H1 (cell line): Measurements from ENCODE around the gene ACMSD. TPM values are rescaled to one million over a fixed set of nuclear protein-coding genes. Genes with fewer than 3 reads are reported as not detected.

Experiments
- CTCF ChIA-PET: fragments of 300-600 bp; sonication (Branson Sonifier 250); formaldehyde crosslinking; loops from one replicate; lab custom pipeline; 2021; ENCODE audit not compliant: partially characterized antibody; lab: Charles Lee
- POLR2A ChIA-PET: fragments of 300-600 bp; sonication (Branson Sonifier 250); formaldehyde crosslinking; loops from one replicate; lab custom pipeline; 2021; ENCODE audit warnings: inconsistent platforms; ENCODE audit not compliant: partially characterized antibody; lab: Charles Lee
- DNase-seq, 2 experiments: peaks; one replicate each; pipeline versions ENCODE4 v3.0.0 to v3.0.0-alpha.2; 2010 to 2022; ENCODE audit warnings: low spot score in 2 of 2, low read depth in 1 of 2, mixed read lengths in 1 of 2
- FAIRE-seq: peaks from 2 replicates; lab custom pipeline; 2011; peaks lifted over from hg19 to GRCh38; lab: Jason Lieb, UNC
- H2AFZ ChIP-seq: 2 replicates; pipeline ENCODE4 v1.8.1; 2012; ENCODE audit warnings: low read length, inconsistent platforms
- H2AK5ac ChIP-seq: 2 replicates; pipeline ENCODE4 v1.6.1; 2013; ENCODE audit warnings: low read depth, low read length
- H2BK120ac ChIP-seq: replicated peaks from 2 replicates; pipeline ENCODE3; 2013; ENCODE audit warnings: low read depth, low read length, inconsistent platforms
- H2BK12ac ChIP-seq: 2 replicates; pipeline ENCODE4 v1.6.1; 2013; ENCODE audit warnings: low read depth, low read length
- H2BK15ac ChIP-seq: 2 replicates; pipeline ENCODE4 v1.6.1; 2013; ENCODE audit warnings: low read length
- H2BK20ac ChIP-seq: 2 replicates; pipeline ENCODE4 v1.6.1; 2013; ENCODE audit warnings: low read length
- H2BK5ac ChIP-seq: 2 replicates; pipeline ENCODE4 v1.6.1; 2013; ENCODE audit warnings: low read depth, low read length
- H3K14ac ChIP-seq: 2 replicates; pipeline ENCODE4 v1.6.1; 2013; ENCODE audit warnings: inconsistent platforms; ENCODE audit not compliant: insufficient read length
- H3K18ac ChIP-seq: 2 replicates; pipeline ENCODE4 v1.6.1; 2013; ENCODE audit warnings: low read length; ENCODE audit errors: extremely low read depth
- H3K23ac ChIP-seq: 2 replicates; pipeline ENCODE4 v1.6.1; 2013; ENCODE audit warnings: inconsistent platforms; ENCODE audit not compliant: insufficient read length
- H3K23me2 ChIP-seq: 2 replicates; pipeline ENCODE4 v1.6.1; 2013; ENCODE audit warnings: low read depth, low read length
- H3K27ac ChIP-seq: 2 replicates; pipeline ENCODE4 v1.6.1; 2011; ENCODE audit warnings: low read depth, low read length, inconsistent platforms
- H3K27me3 ChIP-seq, 4 experiments: replicated peaks in 1 of 4; 1 replicate in 1 of 4; 2 replicates in 3 of 4; pipeline versions ENCODE4 v1.6.1 to v1.8.1; 2011 to 2013; ENCODE audit warnings: low read length in 3 of 4, mild to moderate bottlenecking in 3 of 4, inconsistent platforms in 2 of 4, mixed read lengths in 2 of 4, moderate library complexity in 1 of 4; ENCODE audit not compliant: control insufficient read depth in 3 of 4, insufficient read depth in 3 of 4; ENCODE audit errors: extremely low read depth in 1 of 4
- H3K36me3 ChIP-seq, 4 experiments: 2 replicates each; pipeline versions ENCODE4 v1.6.1 to v1.8.1; 2011 to 2013; ENCODE audit warnings: mild to moderate bottlenecking in 4 of 4, low read length in 3 of 4, moderate library complexity in 2 of 4, control low read depth in 1 of 4, inconsistent platforms in 1 of 4; ENCODE audit not compliant: insufficient read depth in 4 of 4, control insufficient read depth in 2 of 4
- H3K4ac ChIP-seq: replicated peaks from 2 replicates; pipeline ENCODE3; 2013; ENCODE audit warnings: low read length, low read depth, mixed read lengths, inconsistent platforms; ENCODE audit not compliant: insufficient read length
- H3K4me1 ChIP-seq, 4 experiments: replicated peaks in 1 of 4; 1 replicate in 1 of 4; 2 replicates in 3 of 4; pipeline versions ENCODE4 v1.6.1 to v1.8.1; 2011 to 2013; ENCODE audit warnings: low read length in 3 of 4, inconsistent platforms in 2 of 4, mixed read lengths in 1 of 4; ENCODE audit not compliant: insufficient read depth in 4 of 4, control insufficient read depth in 3 of 4
- H3K4me2 ChIP-seq, 2 experiments: 2 replicates each; pipeline versions ENCODE4 v1.6.1 to v1.8.1; 2011 to 2013; ENCODE audit warnings: low read depth in 2 of 2, low read length in 2 of 2, control low read depth in 1 of 2, inconsistent platforms in 1 of 2, mild to moderate bottlenecking in 1 of 2; ENCODE audit not compliant: insufficient read depth in 1 of 2
- H3K4me3 ChIP-seq, 4 experiments: fragments of 200-600, 300-600 bp in 1 of 4; sonication (generic), shearing (Covaris generic), sonication (Bioruptor Twin) in 1 of 4; 2 replicates each; pipeline versions ENCODE4 v1.5.1 to v1.8.1; 2011 to 2016; ENCODE audit warnings: low read length in 4 of 4, low read depth in 3 of 4, control low read depth in 2 of 4, inconsistent platforms in 2 of 4, mild to moderate bottlenecking in 2 of 4, mixed read lengths in 1 of 4, moderate library complexity in 1 of 4; ENCODE audit not compliant: insufficient read depth in 2 of 4; ENCODE audit errors: extremely low read depth in 1 of 4
- H3K56ac ChIP-seq: replicated peaks from 2 replicates; pipeline ENCODE3; 2013; ENCODE audit warnings: low read depth, mild to moderate bottlenecking, mixed read lengths, low read length, inconsistent platforms; ENCODE audit not compliant: insufficient read length
- H3K79me1 ChIP-seq: 2 replicates; pipeline ENCODE4 v1.6.1; 2013; ENCODE audit warnings: low read depth, low read length, control low read depth
- H3K79me2 ChIP-seq, 2 experiments: 2 replicates each; pipeline versions ENCODE4 v1.6.1 to v1.8.1; 2012 to 2013; ENCODE audit warnings: low read length in 2 of 2, mild to moderate bottlenecking in 2 of 2, inconsistent platforms in 1 of 2; ENCODE audit not compliant: insufficient read depth in 2 of 2, control insufficient read depth in 1 of 2
- H3K9ac ChIP-seq, 4 experiments: replicated peaks in 1 of 4; 1 replicate in 1 of 4; 2 replicates in 3 of 4; pipeline versions ENCODE4 v1.6.1 to v1.8.1; 2011 to 2013; ENCODE audit warnings: low read depth in 3 of 4, low read length in 3 of 4, control low read depth in 2 of 4, mild to moderate bottlenecking in 2 of 4, moderate library complexity in 2 of 4, inconsistent platforms in 1 of 4; ENCODE audit errors: extremely low read depth in 1 of 4
- H3K9me3 ChIP-seq, 2 experiments: 2 replicates each; pipeline versions ENCODE4 v1.6.1 to v1.8.1; 2012 to 2013; ENCODE audit warnings: mild to moderate bottlenecking in 2 of 2, moderate library complexity in 2 of 2, control low read depth in 1 of 2, inconsistent platforms in 1 of 2, low read depth in 1 of 2, low read length in 1 of 2, mixed read lengths in 1 of 2; ENCODE audit not compliant: insufficient read depth in 2 of 2
- H4K20me1 ChIP-seq, 2 experiments: replicated peaks in 1 of 2; 2 replicates each; pipeline versions ENCODE3 to v1.8.1; 2011 to 2013; ENCODE audit warnings: inconsistent platforms in 2 of 2, low read length in 2 of 2, mild to moderate bottlenecking in 1 of 2; ENCODE audit not compliant: insufficient read depth in 2 of 2, control insufficient read depth in 1 of 2
- H4K5ac ChIP-seq: 2 replicates; pipeline ENCODE4 v1.6.1; 2013; ENCODE audit warnings: low read length, low read depth, mixed read lengths, inconsistent platforms; ENCODE audit not compliant: insufficient read length
- H4K8ac ChIP-seq: 2 replicates; pipeline ENCODE4 v1.8.0; 2013; ENCODE audit warnings: mild to moderate bottlenecking, moderate library complexity, low read length, inconsistent platforms; ENCODE audit not compliant: insufficient read depth; ENCODE audit errors: extremely low read depth
- H4K91ac ChIP-seq: replicated peaks from 2 replicates; pipeline ENCODE3; 2013; ENCODE audit warnings: low read length, mixed read lengths, inconsistent platforms; ENCODE audit not compliant: insufficient read length
- BCL11A ChIP-seq, 2 experiments: IDR thresholded peaks; one replicate each; pipeline ENCODE4 v1.6.1; 2011; ENCODE audit warnings: low read depth in 2 of 2, low read length in 2 of 2, mild to moderate bottlenecking in 2 of 2
- CHD2 ChIP-seq: IDR thresholded peaks from 2 replicates; pipeline ENCODE4 v1.6.1; 2012; ENCODE audit warnings: low read length, improper control_type of control experiment
- CREB1 ChIP-seq: IDR thresholded peaks from 2 replicates; pipeline ENCODE4 v1.6.1; 2012; ENCODE audit warnings: inconsistent platforms
- EGR1 ChIP-seq: IDR thresholded peaks from 2 replicates; pipeline ENCODE4 v1.6.1; 2011; ENCODE audit warnings: low read depth, low read length, borderline replicate concordance
- EP300 ChIP-seq, 2 experiments: IDR thresholded peaks; 1 replicate in 1 of 2; 2 replicates in 1 of 2; pipeline ENCODE4 v1.6.1; 2011 to 2012; ENCODE audit warnings: low read depth in 2 of 2, low read length in 2 of 2, mild to moderate bottlenecking in 2 of 2, borderline replicate concordance in 1 of 2, inconsistent platforms in 1 of 2, moderate library complexity in 1 of 2
- KDM5A ChIP-seq: fragments of 200-600 bp; IDR thresholded peaks from 2 replicates; pipeline ENCODE4 v1.7.1; 2012; ENCODE audit warnings: mild to moderate bottlenecking, low read length, inconsistent platforms, mixed read lengths
- RXRA ChIP-seq: IDR thresholded peaks from 2 replicates; pipeline ENCODE4 v1.6.1; 2011; ENCODE audit warnings: low read depth, mild to moderate bottlenecking, low read length, moderate library complexity; ENCODE audit not compliant: insufficient read depth
- SAP30 ChIP-seq: fragments of 300-600 bp; sonication (generic); IDR thresholded peaks from 2 replicates; pipeline ENCODE4 v1.7.1; 2012; ENCODE audit warnings: low read length, moderate library complexity, mild to moderate bottlenecking, inconsistent platforms; ENCODE audit not compliant: insufficient read depth, insufficient replicate concordance
- SIX5 ChIP-seq: IDR thresholded peaks from 2 replicates; pipeline ENCODE4 v1.6.1; 2011; ENCODE audit warnings: mild to moderate bottlenecking, low read depth, low read length
- SUZ12 ChIP-seq: fragments of 200-600 bp; sonication (generic); IDR thresholded peaks from 2 replicates; pipeline ENCODE4 v1.6.1; 2012; ENCODE audit warnings: mild to moderate bottlenecking, inconsistent platforms, low read length, moderate library complexity, mixed read lengths
- ZNF274 ChIP-seq: IDR thresholded peaks from 2 replicates; pipeline ENCODE4 v1.7.0; 2012; ENCODE audit warnings: low read length, borderline replicate concordance; ENCODE audit errors: extremely low read depth
- polyA plus RNA-seq, 7 experiments: library from polyadenylated mRNA; depleted of rRNA in 3 of 7; stranded (reverse) in 5 of 7; unstranded in 2 of 7; fragments of >200 nt in 5 of 7; fragments of 200-250 nt in 2 of 7; gene quantifications; 1 replicate in 5 of 7; 2 replicates in 1 of 7; 4 replicates in 1 of 7; pipeline versions ENCODE4 v1.2.1 to v1.2.3, GENCODE V29; 2011 to 2013; ENCODE audit warnings: missing spikeins in 2 of 7, mixed read lengths in 2 of 7
- total RNA-seq: library from RNA; stranded (reverse); fragmentation: NEBNext Ultra II Directional; extraction: Animal tissue kit (Norgen Biotek cat#: 25700); gene quantifications from 2 replicates; pipeline ENCODE4 v1.2.1, GENCODE V29; 2021

Gene ACMSD
- total and polyA plus RNA-seq, 2 of the 8 experiments (the other 6 are each of a cell fraction or from before 2014, with no cell fraction given), result not detected

DNA sequence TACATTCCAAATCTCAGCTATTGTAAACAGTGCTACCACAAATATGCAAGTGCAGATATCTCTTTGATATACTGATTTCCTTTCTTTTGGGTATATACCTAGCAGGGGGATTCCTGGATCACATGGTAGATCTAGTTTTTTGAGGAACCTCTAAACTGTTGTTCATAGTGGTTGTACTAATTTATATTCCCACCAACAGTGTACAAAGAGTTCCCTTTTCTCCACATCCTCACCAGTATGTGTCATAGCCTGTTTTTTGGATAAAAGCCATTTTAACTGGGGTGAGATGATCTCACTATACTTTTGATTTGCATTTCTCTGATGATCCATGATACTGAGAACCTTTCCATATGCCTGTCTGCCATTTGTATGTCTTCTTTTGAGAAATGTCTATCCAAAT, 73.9 kb downstream of the ACMSD start:
- Histone ChIP-seq H3K4me3 (no peak overlapping the region), H4K91ac (no peak overlapping the region), H3K79me1 (no peaks in the 10 kb centered on the region), H3K27me3 (no peaks in the 10 kb centered on the region; a peak in 1 of 7 replicates), H4K5ac (no peak overlapping the region), H3K4me2 (no peak overlapping the region), H2BK20ac (no peak overlapping the region), H3K4me1 (0 out of 7 replicates have a peak, but pooled peaks cover 0 to 1% (median 0%) of the 10 kb centered on the region in 4 experiments), H2BK5ac (no peak overlapping the region), H2BK12ac (no peak overlapping the region), H2BK15ac (no peak overlapping the region), H3K79me2 (no peaks in the 10 kb centered on the region), H3K36me3 (no peaks in the 10 kb centered on the region), H2AFZ (no peak overlapping the region), H3K18ac (no peak overlapping the region), H3K27ac (no peak overlapping the region), H3K14ac (no peak overlapping the region), H3K4ac (no peak overlapping the region), H3K23me2 (no peaks in the 10 kb centered on the region; the same call in 1 of the 2 replicates), H3K56ac (no peak overlapping the region), H4K8ac (no peak overlapping the region), H2AK5ac (no peak overlapping the region), H2BK120ac (no peak overlapping the region), H4K20me1 (no peaks in the 10 kb centered on the region), H3K9me3 (peaks cover 2 to 3% of the 10 kb centered on the region in 2 experiments; a peak in 1 of 4 replicates), H3K23ac (no peak overlapping the region), H3K9ac (no peak overlapping the region)
- ChIA-PET POLR2A (no interaction called here), CTCF (no interaction called here)
- no peak for DNase-seq
- FAIRE-seq, result no peak
- TF ChIP-seq SUZ12 (no peak), BCL11A (IDR thresholded peaks at IDR 0.05; ENCODE audit: low read depth in 2 of 2, low read length in 2 of 2) (no peak), CREB1 (no peak), CHD2 (no peak), SIX5 (no peak), KDM5A (no peak), EP300 (IDR thresholded peaks at IDR 0.05; ENCODE audit: borderline replicate concordance in 1 of 2, low read depth in 2 of 2, low read length in 2 of 2) (no peak), ZNF274 (no peak), SAP30 (no peak), EGR1 (no peak), RXRA (no peak)
